H1 (cell line): ENCODE measurements around the gene SLC13A2. TPM values are rescaled to one million over a fixed set of nuclear protein-coding genes. Genes with fewer than 3 reads are reported as not detected.

Experiments
- CTCF ChIA-PET: fragments of 300-600 bp; sonication (Branson Sonifier 250); formaldehyde crosslinking; loops from one replicate; lab custom pipeline; 2021; ENCODE audit not compliant: partially characterized antibody; lab: Charles Lee
- POLR2A ChIA-PET: fragments of 300-600 bp; sonication (Branson Sonifier 250); formaldehyde crosslinking; loops from one replicate; lab custom pipeline; 2021; ENCODE audit warnings: inconsistent platforms; ENCODE audit not compliant: partially characterized antibody; lab: Charles Lee
- DNase-seq, 2 experiments: peaks; one replicate each; pipeline versions ENCODE4 v3.0.0 to v3.0.0-alpha.2; 2010 to 2022; ENCODE audit warnings: low spot score in 2 of 2, low read depth in 1 of 2, mixed read lengths in 1 of 2
- FAIRE-seq: peaks from 2 replicates; lab custom pipeline; 2011; peaks lifted over from hg19 to GRCh38; lab: Jason Lieb, UNC
- H2AFZ ChIP-seq: 2 replicates; pipeline ENCODE4 v1.8.1; 2012; ENCODE audit warnings: low read length, inconsistent platforms
- H2AK5ac ChIP-seq: 2 replicates; pipeline ENCODE4 v1.6.1; 2013; ENCODE audit warnings: low read depth, low read length
- H2BK120ac ChIP-seq: replicated peaks from 2 replicates; pipeline ENCODE3; 2013; ENCODE audit warnings: low read depth, low read length, inconsistent platforms
- H2BK12ac ChIP-seq: 2 replicates; pipeline ENCODE4 v1.6.1; 2013; ENCODE audit warnings: low read depth, low read length
- H2BK15ac ChIP-seq: 2 replicates; pipeline ENCODE4 v1.6.1; 2013; ENCODE audit warnings: low read length
- H2BK20ac ChIP-seq: 2 replicates; pipeline ENCODE4 v1.6.1; 2013; ENCODE audit warnings: low read length
- H2BK5ac ChIP-seq: 2 replicates; pipeline ENCODE4 v1.6.1; 2013; ENCODE audit warnings: low read depth, low read length
- H3K14ac ChIP-seq: 2 replicates; pipeline ENCODE4 v1.6.1; 2013; ENCODE audit warnings: inconsistent platforms; ENCODE audit not compliant: insufficient read length
- H3K18ac ChIP-seq: 2 replicates; pipeline ENCODE4 v1.6.1; 2013; ENCODE audit warnings: low read length; ENCODE audit errors: extremely low read depth
- H3K23ac ChIP-seq: 2 replicates; pipeline ENCODE4 v1.6.1; 2013; ENCODE audit warnings: inconsistent platforms; ENCODE audit not compliant: insufficient read length
- H3K23me2 ChIP-seq: 2 replicates; pipeline ENCODE4 v1.6.1; 2013; ENCODE audit warnings: low read depth, low read length
- H3K27ac ChIP-seq: 2 replicates; pipeline ENCODE4 v1.6.1; 2011; ENCODE audit warnings: low read depth, low read length, inconsistent platforms
- H3K27me3 ChIP-seq, 4 experiments: replicated peaks in 1 of 4; 1 replicate in 1 of 4; 2 replicates in 3 of 4; pipeline versions ENCODE4 v1.6.1 to v1.8.1; 2011 to 2013; ENCODE audit warnings: low read length in 3 of 4, mild to moderate bottlenecking in 3 of 4, inconsistent platforms in 2 of 4, mixed read lengths in 2 of 4, moderate library complexity in 1 of 4; ENCODE audit not compliant: control insufficient read depth in 3 of 4, insufficient read depth in 3 of 4; ENCODE audit errors: extremely low read depth in 1 of 4
- H3K36me3 ChIP-seq, 4 experiments: 2 replicates each; pipeline versions ENCODE4 v1.6.1 to v1.8.1; 2011 to 2013; ENCODE audit warnings: mild to moderate bottlenecking in 4 of 4, low read length in 3 of 4, moderate library complexity in 2 of 4, control low read depth in 1 of 4, inconsistent platforms in 1 of 4; ENCODE audit not compliant: insufficient read depth in 4 of 4, control insufficient read depth in 2 of 4
- H3K4ac ChIP-seq: replicated peaks from 2 replicates; pipeline ENCODE3; 2013; ENCODE audit warnings: low read length, low read depth, mixed read lengths, inconsistent platforms; ENCODE audit not compliant: insufficient read length
- H3K4me1 ChIP-seq, 4 experiments: replicated peaks in 1 of 4; 1 replicate in 1 of 4; 2 replicates in 3 of 4; pipeline versions ENCODE4 v1.6.1 to v1.8.1; 2011 to 2013; ENCODE audit warnings: low read length in 3 of 4, inconsistent platforms in 2 of 4, mixed read lengths in 1 of 4; ENCODE audit not compliant: insufficient read depth in 4 of 4, control insufficient read depth in 3 of 4
- H3K4me2 ChIP-seq, 2 experiments: 2 replicates each; pipeline versions ENCODE4 v1.6.1 to v1.8.1; 2011 to 2013; ENCODE audit warnings: low read depth in 2 of 2, low read length in 2 of 2, control low read depth in 1 of 2, inconsistent platforms in 1 of 2, mild to moderate bottlenecking in 1 of 2; ENCODE audit not compliant: insufficient read depth in 1 of 2
- H3K4me3 ChIP-seq, 4 experiments: fragments of 200-600, 300-600 bp in 1 of 4; sonication (generic), shearing (Covaris generic), sonication (Bioruptor Twin) in 1 of 4; 2 replicates each; pipeline versions ENCODE4 v1.5.1 to v1.8.1; 2011 to 2016; ENCODE audit warnings: low read length in 4 of 4, low read depth in 3 of 4, control low read depth in 2 of 4, inconsistent platforms in 2 of 4, mild to moderate bottlenecking in 2 of 4, mixed read lengths in 1 of 4, moderate library complexity in 1 of 4; ENCODE audit not compliant: insufficient read depth in 2 of 4; ENCODE audit errors: extremely low read depth in 1 of 4
- H3K56ac ChIP-seq: replicated peaks from 2 replicates; pipeline ENCODE3; 2013; ENCODE audit warnings: low read depth, mild to moderate bottlenecking, mixed read lengths, low read length, inconsistent platforms; ENCODE audit not compliant: insufficient read length
- H3K79me1 ChIP-seq: 2 replicates; pipeline ENCODE4 v1.6.1; 2013; ENCODE audit warnings: low read depth, low read length, control low read depth
- H3K79me2 ChIP-seq, 2 experiments: 2 replicates each; pipeline versions ENCODE4 v1.6.1 to v1.8.1; 2012 to 2013; ENCODE audit warnings: low read length in 2 of 2, mild to moderate bottlenecking in 2 of 2, inconsistent platforms in 1 of 2; ENCODE audit not compliant: insufficient read depth in 2 of 2, control insufficient read depth in 1 of 2
- H3K9ac ChIP-seq, 4 experiments: replicated peaks in 1 of 4; 1 replicate in 1 of 4; 2 replicates in 3 of 4; pipeline versions ENCODE4 v1.6.1 to v1.8.1; 2011 to 2013; ENCODE audit warnings: low read depth in 3 of 4, low read length in 3 of 4, control low read depth in 2 of 4, mild to moderate bottlenecking in 2 of 4, moderate library complexity in 2 of 4, inconsistent platforms in 1 of 4; ENCODE audit errors: extremely low read depth in 1 of 4
- H3K9me3 ChIP-seq, 2 experiments: 2 replicates each; pipeline versions ENCODE4 v1.6.1 to v1.8.1; 2012 to 2013; ENCODE audit warnings: mild to moderate bottlenecking in 2 of 2, moderate library complexity in 2 of 2, control low read depth in 1 of 2, inconsistent platforms in 1 of 2, low read depth in 1 of 2, low read length in 1 of 2, mixed read lengths in 1 of 2; ENCODE audit not compliant: insufficient read depth in 2 of 2
- H4K20me1 ChIP-seq, 2 experiments: replicated peaks in 1 of 2; 2 replicates each; pipeline versions ENCODE3 to v1.8.1; 2011 to 2013; ENCODE audit warnings: inconsistent platforms in 2 of 2, low read length in 2 of 2, mild to moderate bottlenecking in 1 of 2; ENCODE audit not compliant: insufficient read depth in 2 of 2, control insufficient read depth in 1 of 2
- H4K5ac ChIP-seq: 2 replicates; pipeline ENCODE4 v1.6.1; 2013; ENCODE audit warnings: low read length, low read depth, mixed read lengths, inconsistent platforms; ENCODE audit not compliant: insufficient read length
- H4K8ac ChIP-seq: 2 replicates; pipeline ENCODE4 v1.8.0; 2013; ENCODE audit warnings: mild to moderate bottlenecking, moderate library complexity, low read length, inconsistent platforms; ENCODE audit not compliant: insufficient read depth; ENCODE audit errors: extremely low read depth
- H4K91ac ChIP-seq: replicated peaks from 2 replicates; pipeline ENCODE3; 2013; ENCODE audit warnings: low read length, mixed read lengths, inconsistent platforms; ENCODE audit not compliant: insufficient read length
- ATF3 ChIP-seq: IDR thresholded peaks from 2 replicates; pipeline ENCODE4 v1.6.1; 2011; ENCODE audit warnings: low read depth, mild to moderate bottlenecking, low read length; ENCODE audit not compliant: insufficient read depth
- HDAC6 ChIP-seq: IDR thresholded peaks from one replicate; pipeline ENCODE4 v1.7.1; 2012; ENCODE audit warnings: low read depth, mild to moderate bottlenecking, inconsistent platforms, low read length, moderate library complexity
- NANOG ChIP-seq: IDR thresholded peaks from 2 replicates; pipeline ENCODE4 v1.6.1; 2011; ENCODE audit warnings: low read length, low read depth, mild to moderate bottlenecking, inconsistent platforms; ENCODE audit not compliant: insufficient read depth, poor library complexity, severe bottlenecking
- WGBS, 2 experiments: shearing (Covaris generic) in 1 of 2; methylation state at CpG; one replicate each; pipeline versions ENCODE4 v1.1.6 to v1.1.7; 2013 to 2015; ENCODE audit warnings: low lambda C conversion rate in 2 of 2, mixed read lengths in 2 of 2, inconsistent platforms in 1 of 2, low coverage in 1 of 2, missing lambda C conversion rate in 1 of 2; ENCODE audit not compliant: insufficient replicate concordance in 2 of 2, insufficient coverage in 1 of 2, insufficient read length in 1 of 2; ENCODE audit errors: extremely low coverage in 1 of 2, missing lambda C conversion rate in 1 of 2; 5-methylcytosine and 5-hydroxymethylcytosine counted together
- polyA plus RNA-seq, 7 experiments: library from polyadenylated mRNA; depleted of rRNA in 3 of 7; stranded (reverse) in 5 of 7; unstranded in 2 of 7; fragments of >200 nt in 5 of 7; fragments of 200-250 nt in 2 of 7; gene quantifications; 1 replicate in 5 of 7; 2 replicates in 1 of 7; 4 replicates in 1 of 7; pipeline versions ENCODE4 v1.2.1 to v1.2.3, GENCODE V29; 2011 to 2013; ENCODE audit warnings: missing spikeins in 2 of 7, mixed read lengths in 2 of 7
- total RNA-seq: library from RNA; stranded (reverse); fragmentation: NEBNext Ultra II Directional; extraction: Animal tissue kit (Norgen Biotek cat#: 25700); gene quantifications from 2 replicates; pipeline ENCODE4 v1.2.1, GENCODE V29; 2021

Gene SLC13A2
- total and polyA plus RNA-seq, 2 of the 8 experiments (the other 6 are each of a cell fraction or from before 2014, with no cell fraction given) = not detected

GRCh38 chr17:28470266-28470913, 3.1 kb upstream of the SLC13A2 start:
- Histone ChIP-seq H2BK12ac (no peak overlapping the region), H4K20me1 (no peaks in the 10 kb centered on the region), H3K9ac (no peak overlapping the region), H2BK20ac (no peak overlapping the region), H4K8ac (no peak overlapping the region), H2AFZ (0 out of 2 replicates have a peak overlapping the region, but pooled peaks have one; percentile 1), H3K79me2 (no peaks in the 10 kb centered on the region), H4K5ac (no peak overlapping the region), H4K91ac (no peak overlapping the region), H3K14ac (no peak overlapping the region), H2BK5ac (no peak overlapping the region), H3K4me1 (peaks cover 0 to 3% (median under 1%) of the 10 kb centered on the region in 4 experiments; a peak in 1 of 7 replicates), H3K27me3 (no peaks in the 10 kb centered on the region; a peak in 2 of 7 replicates), H3K23ac (no peak overlapping the region), H3K4me2 (no peak overlapping the region), H3K36me3 (no peaks in the 10 kb centered on the region), H3K4ac (no peak overlapping the region), H3K27ac (no peak overlapping the region), H3K79me1 (no peaks in the 10 kb centered on the region), H2AK5ac (no peak overlapping the region), H3K23me2 (peaks cover 2% of the 10 kb centered on the region; the same call in 1 of the 2 replicates), H3K4me3 (no peak overlapping the region), H2BK15ac (no peak overlapping the region), H3K56ac (no peak overlapping the region), H2BK120ac (no peak overlapping the region), H3K18ac (no peak overlapping the region), H3K9me3 (no peaks in the 10 kb centered on the region)
- DNase-seq (peak in 1 of 2 experiments; percentile 27), FAIRE-seq (no peak)
- ChIA-PET CTCF (interaction anchor here (1.0 to 1.5 kb wide), 2 partner anchors 16 to 70 kb away, joined by 3 to 4 read pairs; no protein-coding TSS in a partner anchor), POLR2A (no interaction called here)
- WGBS, 2 experiments = 81% methylated on average over 7 of the region's 7 CpGs; no CpG with 5 or more reads in 1 of the 2 experiments
- TF ChIP-seq HDAC6 (no peak), NANOG (no peak), ATF3 (no peak)
